ENCODE results near the gene CAMKMT.

The CAMKMT gene

DNA sequence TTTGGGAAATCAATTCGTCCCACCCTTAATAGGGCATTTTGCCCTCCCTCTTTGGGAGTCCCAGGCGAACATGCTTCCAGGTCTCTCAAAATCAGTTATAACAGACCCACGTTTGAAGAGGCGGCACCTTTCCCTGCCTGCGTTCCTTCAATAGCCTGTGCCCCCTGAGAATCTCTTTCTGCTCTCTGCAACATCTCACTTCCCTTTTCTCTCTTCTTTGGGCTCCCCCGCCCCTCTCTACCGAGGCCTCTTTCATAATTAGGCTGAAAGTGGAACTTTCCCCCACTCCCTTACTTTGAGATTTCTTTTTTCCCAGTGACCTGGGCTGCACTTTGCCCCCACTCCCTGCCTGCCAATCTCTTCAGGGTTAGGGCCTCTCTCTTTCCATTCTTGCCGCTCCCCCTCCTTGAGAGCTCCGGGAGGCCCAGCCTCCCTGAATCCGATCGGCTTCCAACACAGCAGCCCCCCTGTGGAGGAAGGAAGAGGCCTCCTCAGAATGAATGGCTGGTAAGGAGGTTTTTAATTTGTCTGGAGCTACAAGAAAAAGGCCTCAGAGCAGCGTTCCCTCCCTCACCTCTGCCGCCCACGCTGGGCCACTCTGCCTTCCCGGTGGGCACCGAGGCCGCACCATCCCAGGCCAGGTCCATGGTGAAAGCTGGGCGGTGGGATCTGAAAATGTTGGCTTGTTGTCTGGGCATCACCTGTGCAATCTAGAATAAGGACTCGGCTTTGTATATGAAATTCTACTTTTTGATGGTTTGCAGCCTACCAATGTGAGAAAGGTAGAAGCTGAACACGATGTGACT is 417.1 kb downstream of the CAMKMT start:
- DNase-seq = no peak

DNA sequence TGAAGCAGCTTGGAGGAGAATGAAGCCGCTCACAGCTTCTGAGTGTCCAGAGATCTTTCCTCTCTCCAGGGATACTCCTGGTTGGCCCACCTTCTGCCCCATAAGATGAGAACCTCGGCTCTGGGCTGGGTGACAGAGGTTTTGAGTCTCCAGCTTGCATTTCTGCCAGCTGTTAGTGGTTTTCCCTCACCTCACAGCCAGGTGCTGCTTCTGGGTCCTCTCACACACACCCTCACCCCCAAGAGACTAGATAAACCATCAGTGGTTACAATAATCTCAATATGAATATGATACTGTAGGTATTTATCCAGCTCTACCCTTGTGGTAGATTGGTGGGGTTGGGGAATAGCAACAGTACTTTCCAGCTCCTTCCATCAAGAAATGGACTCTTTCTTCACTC is 418.0 kb downstream of the CAMKMT start:
- no peak for DNase-seq

- DNase-seq = no peak
Observed at GRCh38 chr2:44780406-44780805, 418.7 kb downstream of the CAMKMT start.

GRCh38 chr2:44785433-44785832 is 423.7 kb downstream of the CAMKMT start:
- DNase-seq = no peak

- DNase-seq = no peak
Observed at GRCh38 chr2:44786045-44786816, 424.5 kb downstream of the CAMKMT start.

DNA sequence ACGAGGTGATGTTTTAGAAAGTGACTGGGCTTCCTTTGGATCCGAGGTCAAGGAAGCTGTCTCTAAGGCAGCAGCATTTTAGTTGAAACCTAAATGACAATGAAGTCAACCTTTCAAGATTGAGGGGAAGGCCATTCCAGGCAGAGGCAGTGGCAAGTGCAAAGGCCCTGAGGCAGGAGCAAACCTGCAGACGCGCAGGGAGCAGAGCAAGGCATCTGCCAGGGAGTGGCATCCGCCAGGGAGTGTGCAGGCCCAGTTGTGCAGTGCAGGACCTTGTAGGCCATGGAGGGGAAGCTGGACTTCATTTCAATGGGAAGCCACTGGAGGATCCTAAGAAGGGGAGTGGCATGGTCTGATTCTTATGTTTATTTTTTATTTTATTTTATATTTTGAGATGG is 425.1 kb downstream of the CAMKMT start:
- no peak for DNase-seq

GRCh38 chr2:44787663-44788062 is 425.9 kb downstream of the CAMKMT start:
- no peak for DNase-seq

GRCh38 chr2:44789446-44789845 is 427.7 kb downstream of the CAMKMT start:
- DNase-seq = no peak

- no peak for DNase-seq
Observed at GRCh38 chr2:44789971-44790721, 428.4 kb downstream of the CAMKMT start.

DNA sequence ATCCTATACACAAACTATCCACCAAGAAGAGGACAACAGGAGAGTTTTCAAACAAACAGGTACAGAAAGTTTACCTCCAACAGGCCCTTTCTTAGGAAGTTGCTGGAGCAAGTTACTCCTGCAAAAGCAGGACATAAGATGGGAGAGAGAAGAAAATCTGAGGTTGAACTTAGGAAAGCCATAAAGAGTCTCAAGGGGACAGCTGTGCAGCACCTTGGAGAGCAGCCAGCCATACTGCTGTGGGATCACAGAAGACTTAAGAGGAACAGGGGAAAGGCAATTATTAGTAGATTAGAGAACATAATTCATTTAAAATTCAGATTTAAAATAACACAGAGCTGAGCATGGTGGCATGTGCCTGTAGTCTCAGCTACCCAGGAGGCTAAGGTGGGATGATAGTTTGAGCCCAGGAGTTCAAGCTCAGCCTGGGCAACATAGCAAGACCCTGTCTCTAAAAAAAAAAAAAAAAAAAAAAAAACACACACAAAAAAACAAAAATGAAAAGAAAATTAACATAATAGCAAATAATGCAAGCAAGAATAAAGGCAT is 431.6 kb downstream of the CAMKMT start:
- no peak for DNase-seq

DNA sequence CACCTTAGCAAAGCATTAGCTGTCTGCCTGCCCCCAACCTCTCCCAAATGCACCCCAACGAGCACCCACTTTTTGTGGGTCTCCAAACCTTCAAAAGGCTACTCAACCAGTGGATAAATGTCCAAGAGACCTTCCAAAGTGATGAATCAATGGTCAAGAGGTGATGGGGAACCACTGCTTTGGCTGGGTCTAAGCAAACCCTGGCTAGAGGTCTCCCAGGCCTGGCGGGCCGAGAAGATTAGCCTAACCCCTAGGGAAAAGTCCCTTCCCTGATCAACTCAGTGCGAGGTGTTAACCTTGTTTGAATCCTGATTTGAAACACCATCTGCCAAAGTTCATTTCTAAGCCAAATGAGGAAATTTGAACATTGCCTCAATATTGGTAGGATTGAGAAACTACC is 435.0 kb downstream of the CAMKMT start:
- DNase-seq = no peak

DNA sequence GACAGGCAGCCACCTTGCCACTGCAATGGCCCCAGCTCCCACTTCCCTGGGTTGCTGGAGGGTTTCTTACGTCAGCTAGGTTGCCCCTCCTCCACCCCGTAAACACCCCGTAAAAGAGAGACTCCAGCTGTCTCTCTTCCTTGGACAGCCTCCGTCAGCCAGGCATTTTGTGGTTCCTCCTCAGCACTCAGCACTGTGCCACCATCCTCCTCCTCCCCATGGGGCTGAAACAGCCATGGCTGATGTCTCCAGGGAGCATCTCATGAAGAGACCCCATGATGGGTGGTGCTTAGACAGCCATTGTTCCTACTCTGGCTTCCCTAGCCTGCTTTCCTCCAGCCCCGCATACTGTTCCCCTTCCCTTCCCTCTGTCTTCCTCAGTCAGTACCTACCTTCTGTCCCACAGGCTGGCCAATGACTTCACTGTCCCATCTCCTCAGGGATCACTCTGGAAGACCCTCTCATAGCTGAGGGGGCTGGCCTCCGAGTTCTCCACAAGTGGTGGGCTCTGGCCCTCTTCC is 436.5 kb downstream of the CAMKMT start:
- DNase-seq = no peak

- DNase-seq = no peak
Observed at GRCh38 chr2:44799105-44799504, 437.4 kb downstream of the CAMKMT start.

GRCh38 chr2:44799754-44800153 is 438.0 kb downstream of the CAMKMT start:
- DNase-seq = no peak

DNA sequence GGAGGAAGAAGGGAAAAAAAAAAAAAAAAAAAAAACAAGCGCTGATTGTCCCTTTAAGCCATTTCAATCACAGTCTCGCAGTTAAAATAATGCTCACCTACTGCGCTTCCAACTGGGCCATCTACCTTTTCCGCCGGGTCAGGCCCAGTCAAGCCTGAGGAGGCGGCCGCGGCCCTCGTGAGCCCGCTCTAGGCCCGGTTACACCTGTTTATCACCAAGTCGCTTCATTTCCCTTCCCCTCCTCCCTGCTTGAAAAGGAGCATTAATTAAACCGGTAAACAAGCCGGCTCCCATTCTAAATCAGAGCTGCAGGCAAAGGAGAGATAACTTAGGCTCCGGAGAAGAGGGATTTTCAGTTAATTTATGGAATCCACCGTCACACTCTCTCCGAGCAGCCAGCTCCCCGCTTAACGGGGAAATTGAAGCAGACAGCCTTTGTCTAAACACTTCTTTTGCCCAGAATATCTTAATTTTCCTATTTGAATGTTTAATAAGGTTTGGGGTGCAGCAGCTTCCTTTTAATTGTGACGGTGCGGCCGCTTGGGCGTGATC is 439.6 kb downstream of the CAMKMT start:
- no peak for DNase-seq

DNA sequence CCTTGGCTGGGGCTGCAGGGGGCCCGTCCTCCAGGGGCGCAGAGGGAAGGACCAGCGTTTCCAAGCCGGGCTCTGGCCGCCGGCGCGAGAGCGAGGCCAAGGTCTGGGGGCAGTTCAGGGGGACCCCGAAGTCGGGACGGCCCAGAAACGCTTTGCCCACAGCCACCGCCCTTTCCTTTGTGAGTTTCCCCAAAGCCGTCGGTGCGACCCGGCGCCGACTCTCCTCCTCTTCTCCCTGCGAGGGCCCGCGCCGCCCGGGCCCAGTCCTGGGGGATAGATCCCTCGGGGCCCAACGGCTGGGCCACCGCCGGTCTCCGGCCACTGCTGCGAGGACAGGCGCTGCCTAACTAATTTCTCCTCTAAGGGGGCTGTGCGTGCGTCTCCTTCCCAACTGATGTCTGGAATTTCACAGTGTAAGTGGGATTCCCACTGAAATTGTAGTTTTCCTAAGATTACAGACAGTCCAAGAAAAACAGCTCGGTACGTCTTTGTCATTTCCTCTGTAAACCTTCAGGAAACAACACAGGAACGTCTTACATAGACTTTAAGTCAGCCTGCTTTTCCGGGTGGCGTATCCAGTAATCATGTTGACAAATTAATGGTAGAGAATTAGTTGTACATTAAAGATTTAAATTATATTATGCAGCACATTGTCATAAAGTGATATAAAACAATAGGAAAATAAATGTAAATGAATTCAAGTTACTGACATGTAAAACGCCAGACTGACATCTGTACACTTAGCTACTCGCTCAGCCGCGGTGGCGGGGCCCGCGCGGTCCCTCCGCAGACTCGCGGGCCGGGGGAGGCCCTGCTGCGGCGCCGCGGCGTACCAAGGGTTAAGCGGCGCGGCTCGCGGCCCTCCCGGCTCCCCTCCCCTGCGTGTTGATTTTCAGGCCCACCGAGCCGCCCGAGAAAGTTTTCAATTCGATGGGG is 440.4 kb downstream of the CAMKMT start:
- DNase-seq = no peak

GRCh38 chr2:44802777-44803424 is 441.2 kb downstream of the CAMKMT start:
- no peak for DNase-seq

DNA sequence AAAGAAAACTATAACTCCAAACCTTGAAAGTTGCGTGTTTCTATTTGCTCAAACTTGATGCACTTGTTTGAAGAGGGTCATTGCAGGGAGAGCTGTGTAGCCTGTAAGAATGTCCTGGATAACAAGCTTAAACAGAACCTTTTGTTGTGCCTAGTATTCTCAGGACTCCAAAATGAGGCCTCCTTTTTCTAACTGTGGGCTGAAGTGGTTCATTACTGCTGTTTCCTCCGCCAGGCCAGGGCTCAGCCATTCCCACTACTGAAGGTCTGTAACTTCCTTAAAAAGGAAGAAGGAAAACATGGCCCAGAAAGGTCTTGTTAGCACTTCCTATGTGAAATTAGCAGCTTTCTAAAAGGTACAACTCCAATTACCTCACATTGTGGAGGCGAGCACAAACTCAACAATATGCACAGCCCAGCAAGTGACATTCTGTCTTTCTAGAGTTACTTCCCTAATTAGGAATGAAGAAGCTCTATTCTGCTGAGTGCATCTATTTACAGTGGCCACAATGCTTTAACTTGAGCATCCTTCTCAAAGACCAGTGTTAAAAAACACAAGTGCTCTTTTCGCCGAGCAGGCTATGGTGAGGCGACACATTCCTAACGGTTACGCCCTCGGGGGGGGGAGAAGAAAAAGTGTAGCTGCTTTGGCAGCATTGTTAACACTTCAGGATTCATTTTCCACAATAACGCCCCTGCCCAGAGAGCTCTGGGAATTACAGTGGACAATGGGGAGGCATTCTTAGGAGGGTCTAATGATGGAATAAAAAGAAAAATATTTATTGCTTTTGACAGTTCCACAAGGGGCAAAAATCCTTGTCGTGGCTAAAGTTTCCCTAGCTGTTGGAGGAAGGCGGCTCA is 442.9 kb downstream of the CAMKMT start:
- DNase-seq = no peak

- DNase-seq = no peak
Observed at GRCh38 chr2:44805401-44806235, 443.9 kb downstream of the CAMKMT start.
